ENCODE measurements around the gene EXOC3L2.
A peak's percentile ranks its signal among the peaks of the same experiment; 100 is the strongest.

Gene EXOC3L2

DNA sequence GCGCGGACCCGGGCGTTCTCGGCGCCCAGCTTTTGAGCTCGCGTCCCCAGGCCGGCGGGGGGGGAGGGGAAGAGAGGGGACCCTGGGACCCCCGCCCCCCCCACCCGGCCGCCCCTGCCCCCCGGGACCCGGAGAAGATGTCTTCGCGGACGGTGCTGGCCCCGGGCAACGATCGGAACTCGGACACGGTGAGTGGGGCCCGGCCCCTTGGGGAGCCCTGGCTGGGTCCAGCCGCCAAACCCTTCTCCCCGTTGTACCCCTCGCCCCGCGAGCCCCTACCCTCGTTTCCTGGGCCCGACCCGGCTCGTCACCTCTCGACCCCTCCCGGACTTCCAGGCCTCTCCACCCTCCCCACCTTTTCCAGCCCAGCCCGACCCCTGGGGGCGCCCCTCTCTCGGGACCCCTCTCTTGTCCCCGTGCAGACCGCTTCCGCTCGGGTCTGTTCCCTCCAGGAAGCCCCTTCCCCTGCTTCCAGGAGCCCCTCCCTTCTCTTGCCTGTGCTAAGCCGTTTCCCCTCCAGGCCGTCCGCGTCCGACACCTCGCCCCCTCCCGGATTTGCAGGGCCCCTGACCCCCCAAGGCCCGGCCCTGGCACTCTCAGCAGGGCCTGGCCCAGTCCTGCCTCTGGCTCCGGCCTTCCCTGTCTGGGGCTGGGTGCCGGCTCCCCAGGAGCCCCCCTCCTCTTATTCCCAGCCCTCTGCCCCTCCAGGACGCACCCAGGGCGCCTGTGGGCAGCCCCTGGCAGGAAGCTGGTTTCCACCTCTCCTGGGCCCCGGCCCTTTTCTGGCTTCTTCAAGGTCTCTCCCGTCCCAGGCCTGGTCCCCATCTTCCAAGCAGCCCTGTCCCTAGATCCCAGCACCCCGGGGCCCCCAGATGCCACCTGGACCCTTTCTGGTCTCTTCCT is 6.5 kb upstream of the EXOC3L2 start:
- H3K9me3 Mint-ChIP-seq: no peaks in the 10 kb centered on the region
- peak overlapping the region; percentile 93 for H3K4me3 Mint-ChIP-seq
- peak overlapping the region; percentile 91 for H3K27ac Mint-ChIP-seq (ENCODE audit: low read depth)
- H3K36me3 Mint-ChIP-seq (ENCODE audit: insufficient read depth): peaks cover 4% of the 10 kb centered on the region
- H3K27me3 Mint-ChIP-seq: no peaks in the 10 kb centered on the region
- peaks cover 51% of the 10 kb centered on the region for H3K4me1 Mint-ChIP-seq
- ATAC-seq (replicated peaks; ENCODE audit: extremely low read depth, poor library complexity, severe bottlenecking) (no peak), DNase-seq (ENCODE audit: low spot score in 2 of 2) (no peak)

DNA sequence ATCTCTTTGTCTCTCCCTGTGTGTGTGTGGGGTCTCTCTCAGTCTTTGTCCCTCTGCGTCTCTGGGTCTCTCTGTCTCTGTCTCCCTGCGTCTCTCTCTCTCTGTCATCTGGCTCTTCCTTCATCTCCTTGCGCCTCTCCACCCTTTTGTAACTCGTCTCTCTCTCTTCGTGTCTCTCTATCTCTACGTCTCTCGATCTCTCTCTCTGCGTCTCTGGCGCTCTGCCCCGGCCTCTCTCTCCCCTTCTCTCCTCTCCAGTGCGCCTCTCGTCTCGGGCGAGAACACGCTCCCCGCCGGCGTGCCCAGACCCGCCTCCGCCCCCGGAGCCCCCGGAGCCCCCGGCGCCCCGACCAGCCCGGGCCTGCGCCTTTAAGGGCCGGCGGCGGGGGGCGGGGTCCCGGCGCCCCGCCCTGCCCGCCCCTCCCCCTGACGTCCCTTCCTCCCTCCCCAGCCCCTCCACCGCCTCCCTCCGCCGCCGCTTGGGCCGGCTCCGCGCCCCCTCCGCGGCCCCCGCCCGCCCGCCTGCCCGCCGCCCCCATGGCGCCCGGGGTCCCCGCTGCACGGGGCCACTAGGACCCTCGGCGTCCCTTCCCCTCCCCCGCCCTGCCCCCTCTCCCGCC is 5.7 kb upstream of the EXOC3L2 start, which contains the start of gene MARK4:
TSS of gene MARK4 (plus strand) at position 440 of the 620 bp plus-strand sequence. CDS start 318 bp downstream, outside the sequence.
- ATAC-seq (replicated peaks; ENCODE audit: extremely low read depth, poor library complexity, severe bottlenecking) (peak; percentile 64), DNase-seq (ENCODE audit: low spot score in 2 of 2) (peak in 1 of 2 donors; percentile 22)
- Mint-ChIP-seq H3K9me3 (no peaks in the 10 kb centered on the region), H3K4me1 (peaks cover 44% of the 10 kb centered on the region), H3K36me3 (ENCODE audit: insufficient read depth) (peaks cover 4% of the 10 kb centered on the region), H3K27ac (ENCODE audit: low read depth) (peak within 1 kb of the TSS; percentile 91), H3K27me3 (no peaks in the 10 kb centered on the region), H3K4me3 (peak within 1 kb of the TSS; percentile 93)

- H3K4me1 Mint-ChIP-seq: peaks cover 39% of the 10 kb centered on the region
- no peaks in the 10 kb centered on the region for H3K9me3 Mint-ChIP-seq
- peak overlapping the region; percentile 75 for H3K4me3 Mint-ChIP-seq
Observed at GRCh38 chr19:45250216-45250831, 5.1 kb upstream of the EXOC3L2 start.

DNA sequence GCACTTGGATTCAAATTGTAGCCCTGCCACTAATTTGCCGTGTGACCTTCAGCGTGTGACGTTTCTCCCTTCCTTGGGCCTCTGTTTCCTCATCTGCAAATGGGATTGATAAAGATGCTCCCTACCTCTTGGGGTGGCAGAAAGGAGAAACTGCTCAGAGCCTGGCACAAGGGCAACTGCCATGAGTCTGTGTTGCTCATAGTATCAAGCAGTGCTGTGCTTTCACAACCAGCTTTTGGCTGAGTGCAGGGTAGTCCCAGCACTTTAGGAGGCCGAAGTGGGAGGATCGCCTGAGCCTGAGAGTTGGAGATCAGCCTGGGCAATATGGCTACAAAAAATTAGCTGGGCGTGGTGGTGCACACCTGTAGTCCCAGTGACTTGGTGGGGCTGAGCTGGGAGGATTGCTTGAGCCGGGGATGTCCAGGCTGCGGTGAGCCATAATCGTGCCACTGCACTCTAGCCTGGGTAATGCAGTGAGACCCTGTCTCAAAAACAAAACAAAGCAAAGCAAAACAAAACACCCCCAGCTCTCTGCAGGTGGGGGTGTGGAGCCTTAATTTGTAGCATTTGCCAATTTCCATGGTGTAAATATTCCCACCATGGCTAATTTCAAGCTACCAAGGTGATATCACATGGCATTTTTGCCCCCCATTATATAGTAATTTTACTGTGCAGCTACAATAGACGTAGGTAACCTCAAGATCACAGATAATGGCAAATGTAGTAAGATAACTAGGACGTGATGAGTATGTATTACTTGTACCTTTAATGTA is 4.2 kb upstream of the EXOC3L2 start:
- Mint-ChIP-seq H3K27me3 (peaks cover 10% of the 10 kb centered on the region), H3K4me1 (peaks cover 38% of the 10 kb centered on the region), H3K27ac (ENCODE audit: low read depth) (no peak overlapping the region), H3K9me3 (no peaks in the 10 kb centered on the region), H3K4me3 (peak overlapping the region; percentile 31), H3K36me3 (ENCODE audit: insufficient read depth) (no peaks in the 10 kb centered on the region)
- no peak for DNase-seq (ENCODE audit: low spot score in 2 of 2)
- ATAC-seq (replicated peaks; ENCODE audit: extremely low read depth, poor library complexity, severe bottlenecking): no peak

More at GRCh38 chr19:45250216-45250831, 5.1 kb upstream of the EXOC3L2 start:
- peaks cover 2% of the 10 kb centered on the region for H3K27me3 Mint-ChIP-seq
- no peak for DNase-seq (ENCODE audit: low spot score in 2 of 2)
- H3K27ac Mint-ChIP-seq (ENCODE audit: low read depth): peak overlapping the region; percentile 82
- H3K36me3 Mint-ChIP-seq (ENCODE audit: insufficient read depth): peaks cover 4% of the 10 kb centered on the region
- no peak for ATAC-seq (replicated peaks; ENCODE audit: extremely low read depth, poor library complexity, severe bottlenecking)

DNA sequence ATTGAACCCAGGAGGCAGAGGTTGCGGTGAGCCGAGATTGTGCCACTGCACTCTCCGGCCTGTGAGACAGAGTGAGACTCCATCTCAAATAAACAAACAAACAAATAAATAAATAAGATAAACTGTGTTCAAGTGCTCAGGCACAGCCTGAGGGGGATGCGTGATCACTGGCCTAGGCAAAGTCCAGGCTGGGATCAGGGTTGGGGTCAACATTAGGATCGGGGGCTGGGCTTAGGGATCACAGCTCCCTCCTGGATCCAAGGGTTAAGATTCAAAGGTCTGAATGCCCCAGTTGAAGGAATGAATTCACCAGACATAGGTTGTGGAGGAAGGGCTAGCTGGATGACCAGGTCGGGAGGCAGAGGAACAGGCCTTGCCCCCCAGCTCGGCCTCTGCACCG is 1.9 kb upstream of the EXOC3L2 start:
- H3K27ac Mint-ChIP-seq (ENCODE audit: low read depth): no peak overlapping the region
- no peaks in the 10 kb centered on the region for H3K9me3 Mint-ChIP-seq
- H3K4me3 Mint-ChIP-seq: no peak overlapping the region
- H3K36me3 Mint-ChIP-seq (ENCODE audit: insufficient read depth): no peaks in the 10 kb centered on the region
- ATAC-seq (replicated peaks; ENCODE audit: extremely low read depth, poor library complexity, severe bottlenecking) (no peak), DNase-seq (ENCODE audit: low spot score in 2 of 2) (no peak)
- H3K4me1 Mint-ChIP-seq: peaks cover 15% of the 10 kb centered on the region
- peaks cover 19% of the 10 kb centered on the region for H3K27me3 Mint-ChIP-seq

DNA sequence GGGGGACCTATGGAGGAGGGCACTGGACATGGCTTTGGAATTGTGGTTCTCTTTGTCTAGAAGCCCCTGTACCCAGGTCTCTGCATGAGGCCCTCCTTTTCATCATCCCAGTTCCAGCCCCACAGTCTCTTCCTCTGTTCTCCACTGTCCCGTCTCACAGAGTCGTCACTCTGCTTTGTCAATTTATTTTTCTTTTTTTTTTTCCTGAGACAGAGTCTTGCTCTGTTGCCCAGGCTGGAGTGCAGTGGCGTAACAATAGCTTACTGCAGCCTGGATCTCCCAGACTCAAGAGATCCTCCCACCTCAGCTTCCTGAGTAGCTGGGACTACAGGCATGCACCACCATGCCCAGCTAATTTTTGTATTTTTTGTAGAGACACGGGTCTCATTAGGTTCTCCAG is 619 bp upstream of the EXOC3L2 start:
- Mint-ChIP-seq H3K4me1 (peaks cover 10% of the 10 kb centered on the region), H3K4me3 (no peak overlapping the region), H3K27ac (ENCODE audit: low read depth) (no peak overlapping the region), H3K36me3 (ENCODE audit: insufficient read depth) (peaks cover 2% of the 10 kb centered on the region), H3K9me3 (no peaks in the 10 kb centered on the region), H3K27me3 (peaks cover 19% of the 10 kb centered on the region)
- DNase-seq (ENCODE audit: low spot score in 2 of 2) (no peak), ATAC-seq (replicated peaks; ENCODE audit: extremely low read depth, poor library complexity, severe bottlenecking) (no peak)

- Mint-ChIP-seq H3K36me3 (ENCODE audit: insufficient read depth) (peaks cover 2% of the 10 kb centered on the region), H3K4me1 (peaks cover 6% of the 10 kb centered on the region), H3K9me3 (no peaks in the 10 kb centered on the region), H3K4me3 (no peak overlapping the region), H3K27ac (ENCODE audit: low read depth) (peak overlapping the region; percentile 36), H3K27me3 (peaks cover 19% of the 10 kb centered on the region)
- ATAC-seq (replicated peaks; ENCODE audit: extremely low read depth, poor library complexity, severe bottlenecking) (no peak), DNase-seq (ENCODE audit: low spot score in 2 of 2) (no peak)
Observed at GRCh38 chr19:45244133-45244794, 943 bp downstream of the EXOC3L2 start.

DNA sequence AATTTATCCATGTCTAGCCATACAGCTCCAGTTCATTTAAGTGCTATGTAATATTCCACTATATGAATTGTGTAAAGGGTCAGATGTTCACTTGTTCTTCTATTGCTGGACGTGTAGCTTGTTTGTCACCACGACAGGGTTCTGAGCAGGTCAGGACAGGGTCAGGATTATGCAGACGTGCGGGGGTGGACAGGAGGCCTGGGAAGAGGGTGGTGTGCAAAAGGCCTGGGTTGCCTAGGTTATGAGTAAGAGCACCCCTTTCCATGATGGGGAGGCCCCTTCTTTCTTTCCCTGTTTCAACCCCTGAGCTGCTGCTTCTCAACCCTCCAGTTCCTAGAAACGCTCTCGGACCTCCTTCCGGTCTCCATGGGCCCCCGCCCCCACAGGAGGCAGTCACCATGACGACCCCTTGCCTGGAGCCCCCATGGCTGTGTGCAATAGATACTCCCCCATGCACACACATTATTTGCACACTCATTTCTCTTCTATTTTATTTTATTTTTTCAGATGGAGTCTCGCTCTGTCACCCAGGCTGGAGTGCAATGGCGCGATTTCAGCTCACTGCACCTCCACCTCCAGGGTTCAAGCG is 2.0 kb downstream of the EXOC3L2 start:
- Mint-ChIP-seq H3K4me3 (no peak overlapping the region), H3K27me3 (peaks cover 19% of the 10 kb centered on the region), H3K4me1 (no peaks in the 10 kb centered on the region), H3K27ac (ENCODE audit: low read depth) (no peak overlapping the region), H3K36me3 (ENCODE audit: insufficient read depth) (peaks cover 2% of the 10 kb centered on the region), H3K9me3 (no peaks in the 10 kb centered on the region)
- DNase-seq (ENCODE audit: low spot score in 2 of 2): no peak
- no peak for ATAC-seq (replicated peaks; ENCODE audit: extremely low read depth, poor library complexity, severe bottlenecking)

GRCh38 chr19:45238556-45238955 is 6.7 kb downstream of the EXOC3L2 start:
- H3K36me3 Mint-ChIP-seq (ENCODE audit: insufficient read depth): peaks cover 2% of the 10 kb centered on the region

DNA sequence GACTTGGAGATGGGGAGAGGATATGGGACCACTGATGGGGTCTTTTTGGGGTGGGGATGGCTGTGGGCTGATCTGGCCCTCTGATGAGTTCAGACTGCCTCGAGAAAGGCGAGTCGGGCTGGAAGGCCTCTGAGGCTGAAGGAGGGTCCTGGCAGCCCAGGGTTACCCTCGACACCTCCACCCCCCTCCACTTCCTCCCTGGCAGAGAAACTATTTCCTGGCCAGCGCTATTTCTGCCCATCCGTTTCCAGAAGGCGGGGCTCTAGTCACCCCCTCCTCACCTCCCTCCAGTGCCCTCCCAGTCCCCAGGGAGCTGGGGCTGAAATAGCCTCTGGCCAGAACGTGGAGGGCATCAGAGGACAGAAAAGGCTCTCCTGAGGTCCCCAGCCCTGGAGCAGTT is 9.7 kb downstream of the EXOC3L2 start:
- Mint-ChIP-seq H3K4me3 (peak overlapping the region; percentile 35), H3K27me3 (peaks cover 51% of the 10 kb centered on the region), H3K36me3 (ENCODE audit: insufficient read depth) (no peaks in the 10 kb centered on the region), H3K27ac (ENCODE audit: low read depth) (no peak overlapping the region), H3K4me1 (peaks cover 12% of the 10 kb centered on the region), H3K9me3 (no peaks in the 10 kb centered on the region)
- ATAC-seq (replicated peaks; ENCODE audit: extremely low read depth, poor library complexity, severe bottlenecking) (no peak), DNase-seq (ENCODE audit: low spot score in 2 of 2) (no peak)

More at GRCh38 chr19:45238556-45238955, 6.7 kb downstream of the EXOC3L2 start:
- peaks cover 32% of the 10 kb centered on the region for H3K27me3 Mint-ChIP-seq
- H3K27ac Mint-ChIP-seq (ENCODE audit: low read depth): no peak overlapping the region
- ATAC-seq (replicated peaks; ENCODE audit: extremely low read depth, poor library complexity, severe bottlenecking): no peak
- H3K4me3 Mint-ChIP-seq: no peak overlapping the region
- H3K4me1 Mint-ChIP-seq: peaks cover 12% of the 10 kb centered on the region
- no peak for DNase-seq (ENCODE audit: low spot score in 2 of 2)
- no peaks in the 10 kb centered on the region for H3K9me3 Mint-ChIP-seq

DNA sequence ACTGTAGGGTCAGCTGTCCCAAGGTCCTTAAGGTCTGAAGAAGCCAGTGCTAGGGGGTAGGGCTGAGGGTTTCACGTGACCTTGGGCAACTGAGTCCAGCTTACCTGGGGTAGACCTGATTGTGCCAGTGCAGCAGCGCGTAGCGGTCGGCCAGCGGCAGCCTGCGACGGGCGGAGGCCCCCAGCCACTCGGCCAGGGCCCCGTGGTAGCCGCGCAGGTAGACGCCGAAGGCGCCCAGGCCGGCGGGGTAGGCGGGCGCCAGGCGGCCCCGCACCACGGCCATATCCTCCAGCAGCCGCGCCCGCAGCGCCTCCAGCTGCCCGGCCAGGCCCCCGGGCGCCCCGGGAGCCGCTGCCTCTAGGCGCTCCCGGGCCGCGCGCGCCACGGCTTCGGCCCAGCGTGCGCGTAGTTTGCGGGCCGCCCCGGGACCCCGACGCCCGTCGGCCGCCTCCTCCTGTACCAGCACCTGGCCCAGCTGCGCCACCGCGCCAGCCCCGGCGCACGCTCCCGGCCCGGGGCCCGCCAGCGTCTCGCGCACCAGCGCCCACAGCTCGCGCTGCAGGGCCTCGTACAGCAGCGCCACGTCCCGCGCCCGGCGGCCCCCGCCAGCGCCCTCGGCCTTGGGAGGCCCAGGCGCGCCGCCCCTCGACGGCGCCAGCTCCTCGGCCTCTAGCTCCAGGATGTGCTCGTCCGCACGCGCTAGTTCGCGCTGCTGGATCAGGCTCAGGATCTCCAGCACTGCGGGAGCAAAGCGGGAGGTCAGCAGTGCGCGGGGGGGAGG is 10.9 kb downstream of the EXOC3L2 start:
- Mint-ChIP-seq H3K27me3 (peaks cover 51% of the 10 kb centered on the region), H3K4me1 (peaks cover 12% of the 10 kb centered on the region), H3K4me3 (no peak overlapping the region), H3K27ac (ENCODE audit: low read depth) (no peak overlapping the region), H3K9me3 (no peaks in the 10 kb centered on the region), H3K36me3 (ENCODE audit: insufficient read depth) (no peaks in the 10 kb centered on the region)
- DNase-seq (ENCODE audit: low spot score in 2 of 2) (no peak), ATAC-seq (replicated peaks; ENCODE audit: extremely low read depth, poor library complexity, severe bottlenecking) (no peak)
